HG03064 (cell line): ENCODE results near the gene MMP8.

Experiments used
- ATAC-seq: cut with Tn5 transposase; IDR thresholded peaks from one replicate; pipeline ENCODE4 v1.9.1; 2021; ENCODE audit warnings: low read depth; ENCODE audit not compliant: unreplicated experiment

MMP8 gene

DNA sequence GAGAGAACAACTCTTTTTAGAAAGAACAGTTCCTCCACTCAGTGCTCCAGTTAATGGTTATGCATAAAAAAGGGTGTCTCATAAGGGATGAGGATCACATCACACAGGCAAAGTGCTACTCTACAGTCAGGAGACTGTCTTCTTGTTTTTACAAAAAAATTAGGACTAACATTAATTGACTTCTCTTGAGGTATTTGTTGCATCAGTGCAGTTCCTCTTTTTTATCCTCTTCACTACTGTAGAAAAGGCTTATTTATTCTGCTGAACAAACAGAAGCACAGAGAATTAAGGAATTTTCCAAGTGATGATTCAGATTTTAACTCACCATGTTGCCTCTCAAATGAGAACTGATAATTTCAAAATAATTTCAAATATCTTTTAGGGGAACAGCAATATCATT lies 1.9 kb downstream of the MMP8 start:
- no peak for ATAC-seq

DNA sequence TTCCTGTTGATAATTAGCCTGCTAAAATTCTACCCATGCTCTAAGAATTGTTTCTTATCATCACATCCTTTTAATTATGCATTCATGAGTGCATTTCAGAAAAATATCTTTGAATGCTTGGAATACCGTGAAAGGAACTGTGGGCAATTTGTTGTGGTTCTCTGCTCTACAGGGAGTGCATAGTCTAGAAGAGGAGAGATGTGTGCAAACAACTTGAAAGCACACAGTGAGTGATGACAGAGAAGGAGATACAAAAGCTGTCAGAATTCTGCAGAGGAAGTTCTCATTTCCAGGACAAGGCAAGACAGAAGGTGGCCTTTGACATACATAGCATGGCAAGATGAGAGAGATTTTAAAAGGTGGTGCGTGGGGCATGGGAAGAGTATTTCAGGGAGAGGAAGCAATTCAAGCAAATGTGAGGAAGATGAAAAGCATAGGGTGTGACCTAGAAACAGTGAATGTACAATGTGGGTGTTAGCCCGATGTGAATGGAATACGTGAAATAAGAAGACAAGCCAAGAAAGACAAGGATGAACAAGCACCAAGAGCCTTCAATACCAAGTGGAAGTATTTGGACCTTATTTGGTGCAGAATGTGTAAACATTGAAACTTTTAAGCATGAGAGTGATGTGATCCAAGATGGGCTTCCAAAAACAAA lies 5.0 kb downstream of the MMP8 start:
- no peak for ATAC-seq

DNA sequence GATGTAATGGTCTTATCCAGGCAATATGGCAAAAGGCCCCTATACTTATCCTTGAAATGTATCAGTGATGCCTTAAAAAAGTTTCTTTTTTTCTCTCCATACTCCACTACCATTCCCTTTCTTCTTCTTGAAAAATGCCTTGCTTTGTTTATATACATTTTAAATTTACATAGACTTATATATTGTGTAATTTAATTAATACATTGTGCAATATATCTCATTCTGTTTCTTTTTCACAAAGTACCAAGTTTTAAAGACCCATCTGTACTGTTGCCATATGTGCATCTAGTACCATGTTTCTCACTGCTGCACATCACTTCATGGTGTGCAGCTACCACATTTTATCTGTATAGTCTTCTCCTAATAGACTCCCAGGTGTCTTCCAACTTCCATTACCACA lies 7.5 kb downstream of the MMP8 start:
- no peak for ATAC-seq

DNA sequence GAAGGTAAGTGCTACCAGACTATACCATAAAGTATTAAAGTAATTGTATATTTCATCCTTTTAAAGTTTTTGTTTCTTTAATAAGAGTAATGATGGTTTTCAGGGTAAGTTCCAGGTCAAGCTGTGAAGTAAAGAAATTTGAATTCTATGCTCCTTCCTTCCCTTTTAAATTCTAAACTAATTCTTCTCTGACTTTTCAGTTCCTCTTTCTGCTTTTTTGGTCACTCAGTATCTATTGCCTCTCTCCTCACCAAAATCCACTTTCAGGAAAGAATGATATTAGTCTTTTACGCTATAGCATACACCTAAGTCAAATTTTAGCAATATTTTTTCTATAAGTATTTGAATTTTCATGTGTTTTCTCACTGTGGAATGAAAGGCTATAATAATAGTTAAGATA lies 8.2 kb downstream of the MMP8 start:
- ATAC-seq: no peak

DNA sequence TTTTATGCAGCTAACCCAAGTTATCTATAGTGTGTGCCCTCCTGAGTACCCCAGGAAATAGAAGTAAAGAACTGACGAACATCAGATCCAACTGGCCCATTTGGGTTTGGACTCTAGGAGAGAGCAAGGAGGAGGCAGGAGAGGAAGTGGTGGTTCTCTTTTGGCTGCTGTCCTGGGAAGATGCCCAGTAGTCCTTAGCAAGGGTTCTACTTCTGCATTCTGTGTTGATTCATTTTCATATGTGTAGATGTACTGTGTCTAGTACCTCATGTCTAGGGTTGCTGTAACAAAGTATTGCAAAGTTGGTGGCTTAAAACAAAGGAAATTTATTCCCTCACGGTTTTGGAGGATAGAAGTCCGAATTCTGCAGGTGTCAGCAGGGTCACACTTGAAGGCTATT lies 12.6 kb downstream of the MMP8 start:
- ATAC-seq: no peak

DNA sequence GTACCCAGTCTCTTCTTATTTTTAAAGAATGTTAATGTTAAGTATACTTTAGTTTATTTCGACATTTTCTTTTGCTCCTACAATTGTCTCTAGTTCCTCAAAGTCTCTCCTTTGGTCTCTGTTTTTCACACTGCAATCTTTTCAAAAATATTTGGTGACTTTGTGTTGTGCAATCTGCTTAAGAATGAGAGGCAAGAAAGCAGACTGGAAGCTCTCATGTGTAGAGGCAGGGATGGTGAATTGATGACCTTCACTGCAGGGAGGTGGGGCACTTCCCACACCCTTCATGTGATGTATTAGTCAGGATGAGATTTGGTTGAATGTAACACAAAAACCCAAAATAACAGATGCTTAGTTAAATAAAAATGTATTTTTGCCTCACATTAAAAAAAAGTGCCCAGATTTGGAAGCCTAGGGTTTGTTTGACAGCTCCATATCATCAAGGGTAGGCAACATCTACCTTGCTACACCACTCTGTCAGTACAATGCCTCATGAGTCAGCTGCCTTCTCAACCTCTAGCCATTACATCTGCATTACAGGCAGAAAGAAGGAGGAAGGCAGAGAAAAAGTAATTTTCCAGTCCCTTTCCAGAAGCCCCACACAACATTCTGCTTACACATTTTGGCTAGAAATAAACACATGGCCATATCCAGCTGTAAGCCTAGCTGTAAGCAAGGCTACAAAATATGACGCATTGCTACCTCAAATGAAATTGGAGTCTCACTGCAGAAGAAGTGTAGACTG lies 15.4 kb downstream of the MMP8 start:
- ATAC-seq: no peak

DNA sequence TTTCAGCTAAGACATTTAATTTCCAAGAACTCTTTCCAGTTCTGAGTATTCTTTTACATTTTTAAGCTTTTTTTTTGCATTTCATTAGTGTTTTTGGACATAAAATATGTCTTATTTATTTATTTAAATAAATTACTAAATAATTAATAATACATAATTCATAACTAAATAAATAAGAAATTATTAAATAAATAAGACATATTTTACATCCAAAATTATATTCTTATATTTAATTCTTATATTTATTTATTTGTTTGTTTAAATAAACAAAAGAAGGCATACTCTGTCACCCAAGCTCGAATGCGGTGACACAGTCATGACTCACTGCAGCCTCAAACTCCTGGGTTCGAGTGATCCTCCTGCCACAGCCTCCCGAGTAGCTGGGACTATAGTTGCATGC lies 16.1 kb downstream of the MMP8 start:
- no peak for ATAC-seq

DNA sequence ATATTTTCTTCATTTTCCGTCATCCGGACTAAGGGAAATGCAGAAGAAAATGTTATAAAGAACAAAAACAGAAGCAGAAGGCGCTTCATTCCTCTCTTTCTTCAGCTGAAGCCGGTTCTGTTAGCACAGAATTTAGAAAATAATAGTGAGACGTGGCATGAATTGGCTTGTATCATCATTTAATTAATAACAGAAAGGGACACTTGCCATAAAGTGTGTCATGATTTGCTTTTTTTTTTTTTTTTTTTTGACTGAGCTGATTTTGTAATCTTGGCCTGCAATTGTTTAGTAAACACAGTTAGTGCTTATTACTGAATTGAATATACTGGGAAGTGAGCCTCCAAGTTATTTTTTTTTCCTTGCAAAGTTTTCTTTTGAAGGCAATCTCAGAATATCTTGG lies 19.1 kb downstream of the MMP8 start, which contains the start of gene MMP27:
TSS of gene MMP27 (minus strand) at position 144 of the 400 bp plus-strand sequence. CDS start at position 89, 55 bp downstream.
- no peak for ATAC-seq

DNA sequence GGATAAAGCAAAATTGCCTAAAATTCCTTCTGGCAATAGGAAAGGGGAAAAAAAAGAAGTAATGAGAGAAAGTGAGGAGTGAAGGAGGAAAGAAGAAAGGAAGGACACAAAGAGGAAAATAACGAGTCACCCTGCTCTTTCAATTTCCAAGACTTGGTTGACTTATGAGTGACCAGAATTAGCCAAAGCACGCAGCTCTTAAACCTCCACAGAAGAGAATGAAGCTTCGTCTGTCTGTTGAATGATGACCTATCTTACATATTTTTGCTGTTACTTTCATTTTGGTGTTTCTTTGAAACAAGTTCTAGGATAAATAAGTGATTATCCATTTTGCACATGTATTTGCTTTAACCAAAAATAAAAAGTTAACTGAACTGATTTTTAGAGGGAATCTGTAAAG lies 19.9 kb downstream of the MMP8 start:
- no peak for ATAC-seq

DNA sequence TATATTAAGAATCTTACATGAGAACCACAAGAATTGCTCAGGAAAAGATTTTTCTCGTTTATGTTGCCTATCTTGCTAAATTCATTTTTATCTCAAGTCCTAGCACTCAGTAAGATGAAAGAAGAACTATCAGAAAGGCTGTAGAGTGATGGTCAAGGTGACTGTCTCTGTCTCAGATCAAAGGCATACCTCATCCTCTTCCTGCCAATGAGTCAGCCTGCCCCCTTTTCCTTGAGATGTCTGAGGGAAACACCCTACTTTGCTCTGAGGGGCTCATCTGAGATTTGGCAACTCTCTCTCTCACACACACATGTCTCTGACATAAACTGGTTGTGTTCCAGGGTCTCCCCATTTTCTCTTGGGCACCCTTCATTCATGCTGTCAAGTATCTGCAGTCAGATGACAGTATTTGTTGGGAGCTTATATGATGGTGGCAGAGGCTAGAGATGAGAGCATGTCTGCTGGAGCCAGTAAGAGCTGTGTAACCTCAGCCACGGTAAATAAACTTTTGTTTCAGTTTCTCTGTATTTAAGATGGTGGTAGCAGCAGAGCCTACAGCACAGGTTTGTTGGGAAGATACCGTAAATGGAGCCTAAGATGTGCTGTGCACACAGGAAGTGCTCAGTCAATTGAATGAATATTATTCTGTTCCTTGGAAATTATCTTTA lies 20.8 kb downstream of the MMP8 start:
- ATAC-seq: no peak

DNA sequence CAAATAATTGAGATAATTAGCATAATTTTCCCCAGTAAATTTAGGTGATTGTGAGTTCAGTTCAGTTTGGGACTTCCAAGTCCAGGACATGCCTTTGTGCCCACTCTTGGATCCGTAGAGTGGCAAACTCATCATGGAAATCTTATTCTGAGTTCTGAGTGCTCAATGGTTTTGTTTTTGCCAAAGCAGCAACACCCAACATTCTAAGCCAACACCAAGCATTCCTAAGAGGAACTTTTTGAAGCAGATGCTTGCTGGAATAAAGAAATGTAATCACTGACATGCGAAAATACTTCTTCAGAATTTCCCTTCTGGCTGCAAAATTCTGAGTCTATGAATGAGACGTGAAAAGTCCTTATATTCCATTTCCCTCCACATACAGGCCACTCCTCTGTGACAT lies 29.6 kb downstream of the MMP8 start:
- ATAC-seq: no peak

DNA sequence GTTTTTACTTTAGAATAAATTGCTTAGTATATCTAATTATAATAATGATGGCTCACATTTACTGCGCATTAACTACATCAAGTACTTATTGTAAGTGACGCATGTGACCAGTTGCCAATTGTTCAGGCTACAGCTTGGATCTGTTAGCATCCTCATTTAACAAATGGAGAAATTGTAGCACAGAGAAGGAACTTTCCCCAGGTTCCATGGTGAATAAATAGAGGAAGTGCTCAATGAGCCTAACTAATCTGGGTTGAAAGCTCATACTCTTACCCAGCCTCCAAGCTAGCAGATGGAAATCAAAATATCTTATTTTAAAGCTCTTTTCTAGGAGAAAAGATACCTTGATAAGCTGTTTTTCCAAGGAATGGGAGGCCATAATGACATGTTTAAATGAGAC lies 39.0 kb downstream of the MMP8 start:
- ATAC-seq: no peak

DNA sequence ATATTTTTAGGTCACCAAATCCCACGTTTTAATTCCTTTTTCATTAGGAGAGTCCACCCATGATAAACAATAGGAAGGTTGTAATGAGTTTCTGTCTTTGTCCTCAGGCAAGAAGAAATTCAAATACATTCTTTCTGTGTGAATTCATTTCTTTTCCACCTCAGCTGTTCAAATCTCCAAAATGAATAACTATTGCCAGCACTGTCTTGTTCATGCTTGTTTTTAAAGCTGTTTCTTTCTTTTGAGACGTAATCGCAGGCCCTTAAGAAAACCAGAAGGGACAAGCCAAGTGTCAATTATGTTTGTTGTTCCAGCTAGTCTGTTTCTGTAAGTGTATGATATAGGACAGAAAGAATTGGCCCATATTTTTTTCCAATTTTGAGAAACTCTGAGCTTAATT lies 39.4 kb downstream of the MMP8 start:
- ATAC-seq: no peak

DNA sequence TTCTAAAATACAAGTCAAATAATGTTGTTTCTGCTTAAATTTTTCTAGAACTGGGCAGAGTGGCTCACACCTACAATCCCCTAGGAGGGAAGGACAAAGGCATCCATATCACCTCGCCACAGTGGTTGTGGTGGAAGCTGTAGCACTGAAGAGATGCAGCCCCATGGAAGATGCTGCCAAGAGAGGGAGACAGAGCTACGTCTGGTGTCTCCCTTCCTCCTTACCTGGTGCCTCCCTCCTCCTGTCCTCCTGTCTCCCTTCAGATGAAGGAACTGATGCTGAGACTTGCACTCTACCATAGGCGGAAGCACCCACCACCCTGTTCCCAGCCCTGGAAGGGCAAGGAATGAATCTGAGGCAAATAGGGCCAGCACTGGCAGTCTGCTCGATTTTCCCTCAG lies 41.5 kb downstream of the MMP8 start:
- ATAC-seq: no peak

DNA sequence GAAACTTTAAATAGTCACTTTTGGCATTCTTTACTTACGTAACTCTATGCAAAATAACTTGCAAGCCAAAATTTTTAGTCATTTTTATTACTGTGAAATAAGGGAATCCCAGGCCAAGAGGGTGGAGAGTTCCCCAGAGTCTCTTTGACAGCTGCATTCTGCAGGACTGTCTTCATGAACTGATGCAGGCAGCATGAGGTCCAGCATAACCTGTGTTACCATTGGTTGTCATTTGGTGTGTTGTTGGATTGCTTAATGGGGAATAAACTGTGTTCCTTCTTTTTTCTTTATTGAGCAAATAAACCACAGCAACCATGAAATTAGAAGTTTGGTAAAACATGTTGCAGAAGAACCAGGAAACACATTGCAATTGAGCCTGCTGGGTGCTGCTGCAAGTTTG lies 43.8 kb downstream of the MMP8 start:
- no peak for ATAC-seq

DNA sequence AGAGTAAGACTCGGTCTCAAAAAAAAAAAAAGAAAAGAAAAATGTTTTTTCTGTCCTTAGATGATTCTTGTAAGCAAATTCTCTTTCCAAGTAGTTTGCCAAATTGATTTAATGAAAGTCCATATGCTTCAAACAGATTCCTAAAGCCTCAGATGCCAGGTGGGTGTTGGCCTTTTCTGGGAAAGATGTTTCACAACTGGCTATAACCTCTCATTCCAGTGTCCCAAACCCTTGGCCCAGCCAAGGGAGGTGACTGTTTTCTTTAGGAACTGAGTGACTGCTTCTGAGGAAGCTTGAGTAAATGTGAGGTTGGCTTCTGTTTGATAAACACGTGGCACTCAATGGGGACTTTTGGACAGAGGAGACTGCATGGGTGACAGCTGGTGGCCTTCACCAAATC lies 46.7 kb downstream of the MMP8 start:
- ATAC-seq: no peak

DNA sequence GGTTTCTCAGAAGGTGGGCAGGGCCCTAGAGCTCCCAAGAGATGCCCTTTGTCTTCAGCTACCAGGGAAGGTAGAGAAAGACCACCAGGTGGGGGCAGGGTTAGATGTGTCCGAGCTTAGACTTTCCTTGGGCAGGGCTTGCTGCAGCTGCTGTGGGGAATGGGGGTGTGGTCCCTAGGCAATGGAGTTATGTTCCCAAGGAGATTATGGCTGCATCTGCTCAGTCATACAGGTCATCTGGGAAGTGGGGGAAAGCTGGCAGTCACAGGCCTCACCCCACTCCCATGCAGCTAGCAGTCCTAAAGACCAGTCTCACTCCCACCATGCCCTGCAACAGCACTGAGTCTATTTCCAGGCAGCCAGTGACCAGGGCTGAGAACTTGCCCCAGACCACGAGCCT lies 48.7 kb downstream of the MMP8 start:
- ATAC-seq: no peak

DNA sequence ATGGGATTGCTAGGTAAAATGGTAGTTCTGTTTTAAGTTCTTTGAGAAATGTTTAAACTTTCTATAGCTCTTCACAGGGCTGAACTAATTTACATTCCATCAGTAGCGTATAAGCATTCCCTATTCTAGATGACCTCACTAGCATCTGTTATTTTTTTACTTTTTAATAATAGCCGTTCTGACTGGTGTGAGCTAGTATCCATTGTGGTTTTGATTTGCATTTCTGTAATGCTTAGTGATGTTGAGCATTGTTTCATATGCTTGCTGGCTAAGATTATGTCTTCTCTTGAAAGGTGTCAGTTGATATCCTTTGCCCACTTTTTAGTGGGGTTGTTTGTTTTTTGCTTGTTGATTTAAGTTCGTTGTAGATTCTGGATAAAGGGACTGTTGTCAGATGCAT lies 55.1 kb downstream of the MMP8 start:
- no peak for ATAC-seq

DNA sequence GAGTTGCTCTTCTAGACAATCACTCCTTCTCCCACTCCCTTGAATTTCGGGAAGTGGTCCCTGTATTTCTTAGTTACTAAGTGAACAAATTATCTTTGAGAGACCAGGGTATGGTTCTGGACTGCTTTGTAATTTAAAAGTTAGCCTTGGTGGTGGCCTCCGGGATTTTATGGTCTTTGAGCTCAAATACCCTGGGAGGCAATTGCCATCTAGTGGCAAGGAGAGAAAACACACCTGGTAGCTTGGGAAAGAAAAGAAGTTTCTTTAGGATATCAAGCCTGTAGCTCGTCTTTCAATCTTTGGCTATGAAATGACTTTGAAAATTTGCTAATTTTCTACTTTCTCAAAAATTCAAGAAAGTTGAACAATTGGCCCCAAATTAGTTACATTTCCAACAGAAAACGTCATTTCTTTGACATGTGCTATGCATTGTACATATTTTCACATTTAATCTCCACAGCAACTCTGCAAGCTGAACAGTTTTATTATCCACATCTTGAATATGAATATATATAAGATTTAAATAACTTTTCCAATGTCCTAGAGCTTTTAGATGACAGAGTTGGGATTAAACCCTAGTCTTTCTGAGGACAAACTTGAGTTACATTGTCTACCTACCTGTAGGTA lies 58.3 kb downstream of the MMP8 start:
- ATAC-seq: no peak

DNA sequence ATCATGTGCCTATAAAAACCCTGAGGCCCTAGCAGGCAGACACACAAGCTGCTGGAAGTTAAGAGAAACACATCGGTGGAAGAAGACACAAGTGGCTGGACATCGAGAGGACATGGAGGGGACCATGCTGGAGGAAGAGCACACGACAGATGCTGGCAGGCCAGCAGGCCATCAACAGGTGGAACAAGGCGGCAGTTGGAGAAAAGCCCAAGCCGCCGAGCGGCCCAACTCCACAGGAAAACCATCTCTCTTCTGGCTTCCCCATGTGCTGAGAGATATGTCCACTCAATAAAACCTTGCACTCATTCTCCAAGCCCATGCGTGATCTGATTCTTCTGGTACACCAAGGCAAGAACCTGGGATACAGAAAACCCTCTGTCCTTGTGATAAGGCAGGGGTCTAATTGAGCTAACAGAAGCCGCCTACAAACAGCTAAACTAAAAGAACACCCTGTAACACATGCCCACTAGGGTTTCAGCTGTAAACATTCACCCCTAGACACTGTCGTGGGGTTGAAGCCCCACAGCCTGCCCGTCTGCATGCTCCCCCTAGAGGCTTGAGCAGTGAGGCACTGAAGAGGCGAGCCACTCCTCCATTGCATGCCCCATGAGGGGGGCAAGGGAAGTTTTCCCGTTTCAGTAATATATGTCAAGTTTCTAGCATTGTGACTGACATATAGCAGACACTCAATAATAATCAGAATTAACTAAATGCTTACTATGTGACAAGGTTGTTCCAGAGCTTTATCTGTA lies 60.6 kb downstream of the MMP8 start:
- ATAC-seq: no peak

DNA sequence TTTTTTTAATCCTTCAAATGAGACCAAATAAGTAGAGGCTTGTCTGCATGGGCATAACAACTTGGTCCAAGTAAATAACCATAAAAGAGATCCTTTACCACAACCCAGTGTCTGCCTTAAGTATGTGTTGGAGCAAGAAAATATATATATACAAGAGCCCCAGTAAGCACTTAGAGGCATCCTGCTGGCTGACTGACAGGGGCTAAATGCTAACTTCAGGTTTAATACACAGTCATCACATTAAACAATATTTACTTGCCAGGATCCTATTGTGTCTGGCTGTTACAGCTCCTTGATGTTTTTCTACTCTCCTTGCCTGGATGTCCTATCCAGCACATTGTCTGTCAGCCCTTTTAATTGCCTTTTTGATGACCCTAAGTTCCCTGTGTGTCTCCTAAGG lies 62.1 kb downstream of the MMP8 start:
- ATAC-seq: no peak
